CD4-positive, alpha-beta T cell (primary cell): ENCODE measurements around the gene RIPK4. TPM values are rescaled to one million over a fixed set of nuclear protein-coding genes. Genes with fewer than 3 reads are reported as not detected.

Experiments used
- ATAC-seq: fragments of 200-7000 bp; cut with Tn5 transposase; one replicate; pipeline ENCODE4 v1.10.0; 2022; ENCODE audit warnings: mild to moderate bottlenecking; ENCODE audit not compliant: poor library complexity
- CTCF ChIA-PET: fragments of 350-600 bp; sonication (Branson Sonifier 250); formaldehyde crosslinking; loops from one replicate; lab custom pipeline; 2021; ENCODE audit warnings: antibody characterized with exemption, inconsistent platforms; lab: Charles Lee
- POLR2A ChIA-PET: fragments of 350-600 bp; sonication (Branson Sonifier 250); formaldehyde crosslinking; loops from one replicate; lab custom pipeline; 2021; ENCODE audit warnings: antibody characterized with exemption, inconsistent platforms; lab: Charles Lee
- DNase-seq, 14 experiments: peaks; one replicate each; pipeline ENCODE4 v3.0.0-alpha.2; 2013 to 2020; ENCODE audit warnings: mixed read lengths in 2 of 14
- H3K27ac ChIP-seq, 2 donors: one replicate each; pipeline versions ENCODE4 v1.5.1 to v1.7.0; 2013; ENCODE audit warnings: low read length in 2 of 2, low read depth in 1 of 2, mild to moderate bottlenecking in 1 of 2
- H3K27me3 ChIP-seq, 2 experiments: 1 replicate in 1 of 2; 2 replicates in 1 of 2; pipeline versions ENCODE4 v1.6.1 to v1.7.0; 2013; ENCODE audit warnings: low read length in 2 of 2, control low read depth in 1 of 2, mild to moderate bottlenecking in 1 of 2, moderate library complexity in 1 of 2; ENCODE audit not compliant: insufficient read depth in 2 of 2, control insufficient read depth in 1 of 2
- H3K36me3 ChIP-seq: one replicate; pipeline ENCODE4 v1.6.1; 2013; ENCODE audit warnings: low read length, control low read depth; ENCODE audit not compliant: insufficient read depth
- H3K4me1 ChIP-seq: one replicate; pipeline ENCODE4 v1.6.1; 2013; ENCODE audit warnings: low read length, control low read depth; ENCODE audit not compliant: insufficient read depth
- H3K4me3 ChIP-seq: one replicate; pipeline ENCODE4 v1.5.1; 2013; ENCODE audit warnings: mild to moderate bottlenecking, low read length, moderate library complexity
- H3K9me3 ChIP-seq, 2 experiments: 1 replicate in 1 of 2; 2 replicates in 1 of 2; pipeline versions ENCODE4 v1.6.1 to v1.7.0; 2013; ENCODE audit warnings: low read length in 2 of 2, mild to moderate bottlenecking in 2 of 2, control low read depth in 1 of 2, moderate library complexity in 1 of 2; ENCODE audit not compliant: control insufficient read depth in 1 of 2, insufficient read depth in 1 of 2
- H3K27ac Mint-ChIP-seq: one replicate; pipeline ENCODE4 v1.8.0; 2020; ENCODE audit warnings: mixed read lengths
- H3K27me3 Mint-ChIP-seq: one replicate; pipeline ENCODE4 v1.8.0; 2021; ENCODE audit warnings: mixed read lengths
- H3K36me3 Mint-ChIP-seq: one replicate; pipeline ENCODE4 v1.8.0; 2021; ENCODE audit warnings: low read depth, mixed read lengths
- H3K4me1 Mint-ChIP-seq: one replicate; pipeline ENCODE4 v1.8.0; 2021; ENCODE audit warnings: low read depth, mixed read lengths
- H3K4me3 Mint-ChIP-seq: one replicate; pipeline ENCODE4 v1.8.0; 2020; ENCODE audit warnings: mild to moderate bottlenecking, mixed read lengths
- H3K9me3 Mint-ChIP-seq: one replicate; pipeline ENCODE4 v1.8.0; 2020; ENCODE audit warnings: mixed read lengths
- CTCF ChIP-seq: fragments of 200-600 bp; IDR thresholded peaks from one replicate; pipeline ENCODE4 v1.8.0; 2022; ENCODE audit warnings: antibody characterized with exemption, mild to moderate bottlenecking
- intact Hi-C, 2 experiments: fragments of 100-400 bp; cut with DNase I in 1 of 2; cut with micrococcal nuclease in 1 of 2; formaldehyde crosslinking; loops; one replicate each; pipeline versions ENCODE4 v1.15.1 to v1.9.0; 2023 to 2025; cut with DNase I, micrococcal nuclease
- total RNA-seq, 174 experiments: library from RNA in 2 of 174; stranded (reverse) in 2 of 174; gene quantifications; one replicate each; pipeline ENCODE4 v1.2.3 and lab custom pipeline; 2021 to 2026

Gene RIPK4
- total RNA-seq, 2 experiments from 2014 or later, result 2.5 to 3.0 TPM

GRCh38 chr21:41805643-41806042, 38.8 kb upstream of the RIPK4 start:
- ChIA-PET CTCF (no interaction called here), POLR2A (no interaction called here)
- no peaks in the 10 kb centered on the region for H3K27me3 Mint-ChIP-seq
- H3K4me3 ChIP-seq, result no peak overlapping the region
- no peaks in the 10 kb centered on the region for H3K4me1 Mint-ChIP-seq
- no peaks in the 10 kb centered on the region for H3K4me1 ChIP-seq
- H3K27me3 ChIP-seq, result no peaks in the 10 kb centered on the region
- H3K4me3 Mint-ChIP-seq, result no peak overlapping the region
- ATAC-seq, result no peak
- peaks cover 34% of the 10 kb centered on the region for H3K36me3 ChIP-seq
- peaks cover 57% of the 10 kb centered on the region for H3K36me3 Mint-ChIP-seq
- no peak overlapping the region for H3K27ac ChIP-seq
- no peak for TF ChIP-seq CTCF
- H3K9me3 ChIP-seq, result no peaks in the 10 kb centered on the region
- intact Hi-C loops, result no loop called here
- H3K9me3 Mint-ChIP-seq, result no peaks in the 10 kb centered on the region
- no peak overlapping the region for H3K27ac Mint-ChIP-seq
- no peak for DNase-seq

- Histone ChIP-seq H3K4me3 (no peak overlapping the region), H3K9me3 (no peaks in the 10 kb centered on the region), H3K27me3 (no peaks in the 10 kb centered on the region), H3K27ac (no peak overlapping the region), H3K36me3 (peaks cover 34% of the 10 kb centered on the region), H3K4me1 (no peaks in the 10 kb centered on the region)
- Mint-ChIP-seq H3K27me3 (no peaks in the 10 kb centered on the region), H3K36me3 (peaks cover 59% of the 10 kb centered on the region), H3K4me3 (no peak overlapping the region), H3K27ac (no peak overlapping the region), H3K9me3 (no peaks in the 10 kb centered on the region), H3K4me1 (no peaks in the 10 kb centered on the region)
- CTCF ChIA-PET, result no interaction called here
- no peak for DNase-seq
- TF ChIP-seq CTCF, result no peak
- ATAC-seq, result no peak
- POLR2A ChIA-PET, result no interaction called here
- intact Hi-C loops, result no loop called here
These were observed 38.2 kb upstream of the RIPK4 start for GRCh38 chr21:41805038-41805437.

- ATAC-seq, result no peak
- CTCF ChIA-PET, result no interaction called here
These were observed 37.5 kb upstream of the RIPK4 start for GRCh38 chr21:41804381-41804780.

More at GRCh38 chr21:41804381-41804780, 37.5 kb upstream of the RIPK4 start:
- H3K36me3 ChIP-seq, result peaks cover 34% of the 10 kb centered on the region
- no peak for DNase-seq
- Mint-ChIP-seq H3K27me3 (no peaks in the 10 kb centered on the region), H3K9me3 (no peaks in the 10 kb centered on the region), H3K36me3 (peaks cover 62% of the 10 kb centered on the region), H3K27ac (no peak overlapping the region), H3K4me3 (no peak overlapping the region), H3K4me1 (no peaks in the 10 kb centered on the region)
- TF ChIP-seq CTCF, result no peak
- no peaks in the 10 kb centered on the region for H3K27me3 ChIP-seq
- intact Hi-C loops, result no loop called here
- no peak overlapping the region for H3K27ac ChIP-seq
- no peaks in the 10 kb centered on the region for H3K4me1 ChIP-seq
- no peaks in the 10 kb centered on the region for H3K9me3 ChIP-seq
- POLR2A ChIA-PET, result no interaction called here
- H3K4me3 ChIP-seq, result no peak overlapping the region
